ENCODE results near the gene PC. TPM values are rescaled to one million over a fixed set of nuclear protein-coding genes. Genes with fewer than 3 reads are reported as not detected.
A peak's percentile ranks its signal among the peaks of the same experiment; 100 is the strongest.
"Not testable (repeated sequence)": the region's sequence is repeated elsewhere in the genome, so short reads cannot be mapped to it uniquely, and the experiment has no call there.

PC gene, protein sequence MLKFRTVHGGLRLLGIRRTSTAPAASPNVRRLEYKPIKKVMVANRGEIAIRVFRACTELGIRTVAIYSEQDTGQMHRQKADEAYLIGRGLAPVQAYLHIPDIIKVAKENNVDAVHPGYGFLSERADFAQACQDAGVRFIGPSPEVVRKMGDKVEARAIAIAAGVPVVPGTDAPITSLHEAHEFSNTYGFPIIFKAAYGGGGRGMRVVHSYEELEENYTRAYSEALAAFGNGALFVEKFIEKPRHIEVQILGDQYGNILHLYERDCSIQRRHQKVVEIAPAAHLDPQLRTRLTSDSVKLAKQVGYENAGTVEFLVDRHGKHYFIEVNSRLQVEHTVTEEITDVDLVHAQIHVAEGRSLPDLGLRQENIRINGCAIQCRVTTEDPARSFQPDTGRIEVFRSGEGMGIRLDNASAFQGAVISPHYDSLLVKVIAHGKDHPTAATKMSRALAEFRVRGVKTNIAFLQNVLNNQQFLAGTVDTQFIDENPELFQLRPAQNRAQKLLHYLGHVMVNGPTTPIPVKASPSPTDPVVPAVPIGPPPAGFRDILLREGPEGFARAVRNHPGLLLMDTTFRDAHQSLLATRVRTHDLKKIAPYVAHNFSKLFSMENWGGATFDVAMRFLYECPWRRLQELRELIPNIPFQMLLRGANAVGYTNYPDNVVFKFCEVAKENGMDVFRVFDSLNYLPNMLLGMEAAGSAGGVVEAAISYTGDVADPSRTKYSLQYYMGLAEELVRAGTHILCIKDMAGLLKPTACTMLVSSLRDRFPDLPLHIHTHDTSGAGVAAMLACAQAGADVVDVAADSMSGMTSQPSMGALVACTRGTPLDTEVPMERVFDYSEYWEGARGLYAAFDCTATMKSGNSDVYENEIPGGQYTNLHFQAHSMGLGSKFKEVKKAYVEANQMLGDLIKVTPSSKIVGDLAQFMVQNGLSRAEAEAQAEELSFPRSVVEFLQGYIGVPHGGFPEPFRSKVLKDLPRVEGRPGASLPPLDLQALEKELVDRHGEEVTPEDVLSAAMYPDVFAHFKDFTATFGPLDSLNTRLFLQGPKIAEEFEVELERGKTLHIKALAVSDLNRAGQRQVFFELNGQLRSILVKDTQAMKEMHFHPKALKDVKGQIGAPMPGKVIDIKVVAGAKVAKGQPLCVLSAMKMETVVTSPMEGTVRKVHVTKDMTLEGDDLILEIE
- polyA plus RNA-seq, result 1 to 10 TPM in 2 of 3 donors, not detected in 1; 3.7 to 4.2 TPM

DNA sequence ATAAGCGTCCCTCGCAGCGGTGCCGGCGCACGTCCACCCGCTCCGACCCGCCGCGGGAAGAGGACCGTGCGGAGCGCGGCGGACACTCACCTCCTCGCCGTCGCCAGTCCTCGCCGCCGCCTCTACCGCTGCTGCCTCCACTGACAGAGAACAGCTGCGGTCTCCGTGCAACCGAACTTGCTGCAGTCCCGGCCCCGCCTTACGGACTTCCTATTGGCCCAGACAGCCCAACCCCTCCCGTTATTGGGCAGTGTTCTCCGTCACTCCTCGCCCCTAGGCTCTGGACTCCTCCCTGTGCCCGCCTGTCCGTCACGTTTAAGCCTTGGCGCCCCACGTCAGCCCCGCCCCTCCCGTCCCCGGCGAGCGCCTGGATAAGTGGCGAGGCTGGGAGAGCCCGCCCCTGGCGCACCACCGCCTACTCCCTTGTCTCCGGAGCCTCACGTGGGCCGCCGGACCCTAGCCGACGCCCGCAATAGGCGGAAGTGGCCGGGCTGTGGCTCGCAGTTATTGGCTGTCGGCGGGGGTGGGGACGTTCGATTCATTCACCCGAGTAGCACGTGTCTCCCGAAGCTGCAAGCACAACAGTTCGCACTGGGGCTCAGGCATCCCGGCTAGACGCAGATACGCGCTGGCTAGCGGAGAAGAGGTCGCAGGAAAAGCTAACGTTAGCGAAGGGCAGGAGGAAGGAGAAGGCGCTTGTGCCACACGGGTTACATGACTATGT is at the start of gene PC:
PC (minus strand) TSS at position 152 of the 724 bp plus-strand sequence. CDS start 86,224 bp downstream, outside the sequence.
- Mint-ChIP-seq H3K4me3 (peak within 1 kb of the TSS; percentile 90 to 95 (median 91)), H3K9me3 (no peaks in the 10 kb centered on the region), H3K27me3 (ENCODE audit: low read depth in 3 of 3) (peaks cover 7 to 12% (median 10%) of the 10 kb centered on the region in 3 donors), H3K4me1 (peaks cover 16 to 19% of the 10 kb centered on the region in 2 donors), H3K27ac (peak within 1 kb of the TSS; percentile 84 to 95 (median 90)), H3K36me3 (no peaks in the 10 kb centered on the region)
- DNase-seq, result peak; percentile 97 to 98 (median 97)

DNA sequence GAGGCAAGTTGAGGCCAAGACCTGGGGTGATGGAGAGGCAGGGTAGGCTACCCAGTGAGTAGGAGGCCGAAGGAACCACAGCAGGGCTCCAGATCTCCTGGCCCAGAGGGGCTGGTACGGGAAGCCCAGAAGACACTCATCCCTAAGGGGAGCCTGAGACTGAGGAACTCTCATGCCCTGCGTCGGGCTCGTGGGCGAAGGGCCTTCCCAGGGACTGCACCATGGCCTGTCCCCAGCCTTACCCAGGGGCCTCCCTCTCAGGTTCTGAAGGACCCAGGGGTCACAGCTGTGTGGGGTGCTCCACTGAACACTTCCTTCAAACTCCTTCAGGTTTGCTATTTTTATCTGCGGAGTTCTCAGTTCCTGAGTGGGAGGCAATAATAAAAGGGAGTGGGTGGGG is 48.9 kb upstream of the PC start:
- Mint-ChIP-seq H3K36me3 (no peaks in the 10 kb centered on the region), H3K4me3 (no peak overlapping the region), H3K9me3 (no peaks in the 10 kb centered on the region), H3K27ac (no peak overlapping the region), H3K27me3 (ENCODE audit: low read depth in 3 of 3) (peaks cover 0 to 4% (median 0%) of the 10 kb centered on the region in 3 donors), H3K4me1 (no peaks in the 10 kb centered on the region)
- DNase-seq, result no peak

DNA sequence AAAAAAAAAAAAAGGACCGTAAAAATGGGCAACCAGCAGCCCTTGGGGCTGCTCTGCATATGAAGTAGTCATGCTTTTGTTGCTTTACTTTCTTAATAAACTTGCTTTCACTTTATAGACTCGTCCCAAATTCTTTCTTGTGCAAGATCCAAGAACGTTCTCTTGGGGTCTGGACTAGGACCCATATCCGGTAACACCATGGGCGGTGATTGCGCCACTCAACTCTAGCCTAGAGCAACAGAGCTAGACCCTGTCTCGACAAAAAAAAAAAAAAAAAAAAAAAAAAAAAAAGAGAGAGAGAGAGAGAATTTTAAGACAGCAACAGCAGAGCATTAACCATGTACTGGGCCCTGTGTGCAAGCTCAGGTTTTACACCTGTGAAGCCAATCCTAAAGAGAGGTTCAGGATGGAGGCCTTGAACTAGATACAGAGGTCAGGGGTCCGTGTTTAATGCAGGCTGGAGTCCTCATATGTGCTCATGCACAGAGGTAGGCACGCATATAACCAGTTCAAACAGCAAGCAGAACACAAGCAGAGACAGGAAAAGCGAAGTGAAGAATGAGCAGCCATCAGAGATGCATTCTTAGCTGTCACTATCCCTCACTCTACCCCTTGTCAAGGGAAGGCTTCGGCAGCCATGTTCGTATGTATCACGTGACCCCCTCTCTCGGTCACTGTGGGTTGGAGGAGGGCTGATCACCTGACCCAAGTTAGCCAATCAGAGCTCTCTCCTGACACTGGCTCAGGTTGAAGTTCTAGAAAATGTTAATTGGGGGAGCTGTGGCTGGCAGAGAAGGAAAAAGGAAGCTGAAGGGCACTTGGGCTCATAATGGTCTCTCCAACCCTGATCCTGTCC is 48.1 kb upstream of the PC start:
- Mint-ChIP-seq H3K27me3 (ENCODE audit: low read depth in 3 of 3) (peaks cover 0 to 4% (median 0%) of the 10 kb centered on the region in 3 donors), H3K4me3 (no peak overlapping the region), H3K9me3 (no peaks in the 10 kb centered on the region), H3K4me1 (no peaks in the 10 kb centered on the region), H3K27ac (no peak overlapping the region), H3K36me3 (no peaks in the 10 kb centered on the region)
- DNase-seq, result no peak

- H3K4me3 Mint-ChIP-seq; H3K27ac Mint-ChIP-seq; H3K4me1 Mint-ChIP-seq; DNase-seq; H3K27me3 Mint-ChIP-seq (ENCODE audit: low read depth in 3 of 3); H3K36me3 Mint-ChIP-seq; H3K9me3 Mint-ChIP-seq: not testable (repeated sequence)
Observed at GRCh38 chr11:67005200-67005599, 47.0 kb upstream of the PC start.

- Mint-ChIP-seq H3K9me3 (no peaks in the 10 kb centered on the region), H3K36me3 (no peaks in the 10 kb centered on the region), H3K4me1 (no peaks in the 10 kb centered on the region), H3K27ac (no peak overlapping the region), H3K27me3 (ENCODE audit: low read depth in 3 of 3) (peaks cover 2 to 3% (median 2%) of the 10 kb centered on the region in 3 donors), H3K4me3 (no peak overlapping the region)
- no peak for DNase-seq
Observed at GRCh38 chr11:67002921-67003411, 44.8 kb upstream of the PC start.

DNA sequence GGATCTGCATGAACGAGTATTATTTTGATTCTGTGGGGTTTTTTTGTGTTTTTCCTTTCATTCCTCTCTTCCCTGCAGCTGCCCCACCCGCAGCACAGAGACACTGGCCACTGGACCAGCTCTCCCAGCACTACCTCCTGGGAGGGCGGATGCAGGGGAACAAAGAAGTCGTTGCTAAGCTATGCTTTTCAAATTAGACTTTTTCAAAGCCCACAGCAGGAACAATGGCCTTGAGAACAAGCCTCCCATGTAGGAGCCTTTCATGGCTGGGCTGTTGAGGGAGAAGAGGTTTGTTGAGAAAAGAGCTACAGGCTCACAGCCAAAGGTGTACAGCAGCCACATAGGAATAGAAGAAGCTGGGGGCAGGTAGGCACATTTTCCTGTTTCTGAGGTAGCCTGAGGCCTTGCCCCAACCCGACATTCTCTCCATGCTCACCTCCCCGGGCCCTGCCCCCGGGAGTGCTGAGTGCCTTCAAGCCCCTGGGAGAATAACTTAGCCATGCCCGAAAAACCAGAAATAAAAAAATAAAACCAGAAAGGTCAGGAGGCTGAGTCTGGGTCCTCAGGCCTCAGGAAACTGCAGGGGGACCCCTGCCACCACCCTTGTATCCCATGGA is 44.2 kb upstream of the PC start:
- H3K4me1 Mint-ChIP-seq, result no peaks in the 10 kb centered on the region
- no peak overlapping the region for H3K27ac Mint-ChIP-seq
- H3K9me3 Mint-ChIP-seq, result no peaks in the 10 kb centered on the region
- peaks cover 2 to 5% (median 3%) of the 10 kb centered on the region in 3 donors for H3K27me3 Mint-ChIP-seq (ENCODE audit: low read depth in 3 of 3)
- no peak overlapping the region for H3K4me3 Mint-ChIP-seq
- no peaks in the 10 kb centered on the region for H3K36me3 Mint-ChIP-seq
- no peak for DNase-seq

DNA sequence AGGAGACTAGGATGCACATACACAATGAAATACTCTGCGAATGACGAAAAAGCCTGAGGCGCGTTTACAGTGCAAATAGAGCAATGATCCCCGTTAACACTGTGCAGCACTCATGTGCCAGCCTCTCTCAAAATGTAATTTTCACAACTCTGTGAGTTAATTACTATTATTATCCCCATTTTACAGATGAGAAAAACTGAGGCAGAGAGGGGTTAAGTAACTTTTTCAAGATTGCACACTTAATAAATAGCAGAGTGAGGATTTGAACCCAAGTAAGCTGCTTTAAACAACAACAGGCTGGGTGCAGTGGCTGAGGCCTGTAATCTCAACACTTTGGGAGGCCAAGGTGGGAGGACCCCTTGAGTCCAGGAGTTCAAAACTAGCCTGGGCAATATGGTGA is 43.1 kb upstream of the PC start:
- DNase-seq, result no peak
- no peaks in the 10 kb centered on the region for H3K36me3 Mint-ChIP-seq
- H3K27me3 Mint-ChIP-seq (ENCODE audit: low read depth in 3 of 3), result peaks cover 2 to 8% (median 5%) of the 10 kb centered on the region in 3 donors
- H3K4me1 Mint-ChIP-seq, result no peaks in the 10 kb centered on the region
- no peak overlapping the region for H3K27ac Mint-ChIP-seq
- H3K9me3 Mint-ChIP-seq, result no peaks in the 10 kb centered on the region
- no peak overlapping the region for H3K4me3 Mint-ChIP-seq

DNA sequence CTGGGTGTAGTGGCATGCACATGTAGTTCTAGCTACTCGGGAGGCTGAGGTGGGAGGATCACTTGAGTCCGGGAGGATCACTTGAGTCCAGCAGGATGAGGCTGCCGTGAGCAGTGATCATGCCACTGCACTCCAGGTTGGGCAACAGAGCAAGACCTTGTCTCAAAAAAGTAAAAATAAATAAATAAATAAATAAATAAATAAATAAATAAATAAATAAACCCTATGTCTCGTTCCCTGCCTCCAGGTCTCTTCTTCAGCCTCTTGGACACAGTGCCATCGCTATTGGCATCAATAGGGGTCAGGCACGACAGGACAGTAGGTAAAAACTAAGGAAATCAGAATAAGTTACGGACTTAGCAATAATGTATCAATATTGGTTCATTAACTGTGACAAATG is 41.4 kb upstream of the PC start:
- Mint-ChIP-seq H3K27me3 (ENCODE audit: low read depth in 3 of 3) (peaks cover 2 to 8% (median 8%) of the 10 kb centered on the region in 3 donors), H3K36me3 (no peaks in the 10 kb centered on the region)

GRCh38 chr11:66996609-66997273 is 38.6 kb upstream of the PC start:
- H3K27ac Mint-ChIP-seq, result no peak overlapping the region
- H3K4me3 Mint-ChIP-seq, result no peak overlapping the region
- no peaks in the 10 kb centered on the region for H3K9me3 Mint-ChIP-seq
- no peaks in the 10 kb centered on the region for H3K36me3 Mint-ChIP-seq
- no peak for DNase-seq
- H3K27me3 Mint-ChIP-seq (ENCODE audit: low read depth in 3 of 3), result peaks cover 5 to 13% (median 8%) of the 10 kb centered on the region in 3 donors
- no peaks in the 10 kb centered on the region for H3K4me1 Mint-ChIP-seq

More for the DNA sequence above, 41.4 kb upstream of the PC start:
- Mint-ChIP-seq H3K27ac (no peak overlapping the region), H3K4me1 (no peaks in the 10 kb centered on the region), H3K9me3 (no peaks in the 10 kb centered on the region), H3K4me3 (no peak overlapping the region)
- no peak for DNase-seq

GRCh38 chr11:66992041-66992440 is 33.9 kb upstream of the PC start:
- H3K4me1 Mint-ChIP-seq, result peaks cover 7% of the 10 kb centered on the region in 2 donors
- H3K9me3 Mint-ChIP-seq, result no peaks in the 10 kb centered on the region
- H3K4me3 Mint-ChIP-seq, result no peak overlapping the region
- H3K36me3 Mint-ChIP-seq, result no peaks in the 10 kb centered on the region
- H3K27ac Mint-ChIP-seq, result no peak overlapping the region
- DNase-seq, result no peak
- H3K27me3 Mint-ChIP-seq (ENCODE audit: low read depth in 3 of 3), result peaks cover 5 to 9% (median 6%) of the 10 kb centered on the region in 3 donors

DNA sequence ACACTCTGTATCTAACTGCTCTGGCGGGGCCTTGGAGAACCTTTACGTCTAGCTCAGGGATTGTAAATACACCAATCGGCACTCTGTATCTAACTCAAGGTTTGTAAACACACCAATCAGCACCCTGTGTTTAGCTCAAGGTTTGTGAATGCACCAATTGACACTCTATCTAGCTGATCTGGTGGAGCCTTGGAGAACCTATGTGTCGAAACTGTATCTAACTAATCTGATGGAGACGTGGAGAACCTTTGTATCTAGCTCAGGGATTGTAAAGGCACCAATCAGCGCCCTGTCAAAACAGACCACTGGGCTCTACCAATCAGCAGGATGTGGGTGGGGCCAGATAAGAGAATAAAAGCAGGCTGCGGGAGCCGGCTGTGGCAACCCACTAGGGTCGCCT is 31.2 kb upstream of the PC start:
- H3K27me3 Mint-ChIP-seq (ENCODE audit: low read depth in 3 of 3), result peaks cover 0 to 11% (median 6%) of the 10 kb centered on the region in 3 donors
- not testable (repeated sequence) for H3K4me1 Mint-ChIP-seq, H3K27ac Mint-ChIP-seq, H3K9me3 Mint-ChIP-seq, H3K36me3 Mint-ChIP-seq, H3K4me3 Mint-ChIP-seq, DNase-seq

DNA sequence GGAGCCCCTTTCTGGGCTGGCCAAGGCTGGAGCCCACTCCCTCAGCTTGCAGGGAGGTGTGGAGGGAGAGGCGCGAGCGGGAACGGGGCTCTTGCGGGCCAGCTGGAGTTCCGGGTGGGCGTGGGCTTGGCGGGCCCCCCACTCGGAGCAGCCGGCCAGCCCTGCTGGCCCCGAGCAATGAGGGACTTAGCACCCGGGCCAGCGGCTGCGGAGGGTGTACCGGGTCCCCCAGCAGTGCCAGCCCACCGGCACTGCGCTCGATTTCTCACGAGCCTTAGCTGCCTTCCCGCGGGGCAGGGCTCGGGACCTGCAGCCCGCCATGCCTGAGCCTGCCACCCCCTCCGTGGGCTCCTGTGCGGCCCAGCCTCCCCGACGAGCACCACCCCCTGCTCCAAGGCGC is 30.6 kb upstream of the PC start:
- not testable (repeated sequence) for H3K9me3 Mint-ChIP-seq, H3K27ac Mint-ChIP-seq, DNase-seq, H3K4me1 Mint-ChIP-seq, H3K4me3 Mint-ChIP-seq, H3K36me3 Mint-ChIP-seq
- peaks cover 0 to 11% (median 6%) of the 10 kb centered on the region in 3 donors for H3K27me3 Mint-ChIP-seq (ENCODE audit: low read depth in 3 of 3)

Data from immature natural killer cell (primary cell).